HG03469 (cell line): ENCODE data around the gene TLE6.
"Not testable (repeated sequence)": the region's sequence is repeated elsewhere in the genome, so short reads cannot be mapped to it uniquely, and the experiment has no call there.

Source experiments
- ATAC-seq: cut with Tn5 transposase; IDR thresholded peaks from one replicate; pipeline ENCODE4 v1.9.1; 2021; ENCODE audit warnings: mild to moderate bottlenecking, moderate library complexity, moderate number of reproducible peaks; ENCODE audit not compliant: unreplicated experiment

TLE6 gene

GRCh38 chr19:3001235-3001800 is 24.0 kb downstream of the TLE6 start:
- no peak for ATAC-seq

- ATAC-seq, result no peak
Measured at GRCh38 chr19:3003046-3003445, 25.7 kb downstream of the TLE6 start.

- no peak for ATAC-seq
Measured at GRCh38 chr19:3004522-3004921, 27.2 kb downstream of the TLE6 start.

- no peak for ATAC-seq
Measured at GRCh38 chr19:3005345-3005744, 28.0 kb downstream of the TLE6 start.

GRCh38 chr19:3006075-3006767 is 28.9 kb downstream of the TLE6 start:
- no peak for ATAC-seq

- ATAC-seq, result no peak
Measured at GRCh38 chr19:3007975-3008374, 30.6 kb downstream of the TLE6 start.

GRCh38 chr19:3008994-3009393 is 31.6 kb downstream of the TLE6 start:
- ATAC-seq, result no peak

- ATAC-seq, result no peak
Measured at GRCh38 chr19:3010871-3011270, 33.5 kb downstream of the TLE6 start.

- ATAC-seq, result not testable (repeated sequence)
Measured at GRCh38 chr19:3012059-3012458, 34.7 kb downstream of the TLE6 start.

GRCh38 chr19:3012621-3013262 is 35.4 kb downstream of the TLE6 start:
- ATAC-seq, result no peak

- no peak for ATAC-seq
Measured at GRCh38 chr19:3013263-3013725, 35.9 kb downstream of the TLE6 start.

- ATAC-seq, result no peak
Measured at GRCh38 chr19:3014135-3014534, 36.8 kb downstream of the TLE6 start.

GRCh38 chr19:3015126-3016057 is 38.0 kb downstream of the TLE6 start:
- ATAC-seq, result no peak

GRCh38 chr19:3017923-3018322 is 40.6 kb downstream of the TLE6 start:
- ATAC-seq, result no peak

GRCh38 chr19:3019211-3019854 is 42.0 kb downstream of the TLE6 start:
- no peak for ATAC-seq

GRCh38 chr19:3020321-3020960 is 43.1 kb downstream of the TLE6 start:
- no peak for ATAC-seq

- no peak for ATAC-seq
Measured at GRCh38 chr19:3024509-3024869, 47.1 kb downstream of the TLE6 start.

GRCh38 chr19:3024870-3025548 is 47.6 kb downstream of the TLE6 start:
- ATAC-seq, result no peak

GRCh38 chr19:3025549-3025886 is 48.2 kb downstream of the TLE6 start:
- no peak for ATAC-seq

- ATAC-seq, result no peak
Measured at GRCh38 chr19:3026768-3027167, 49.4 kb downstream of the TLE6 start.
